Measurements from ENCODE around the gene RBM19.
"Not testable (repeated sequence)": the region's sequence is repeated elsewhere in the genome, so short reads cannot be mapped to it uniquely, and the experiment has no call there.

The RBM19 gene

DNA sequence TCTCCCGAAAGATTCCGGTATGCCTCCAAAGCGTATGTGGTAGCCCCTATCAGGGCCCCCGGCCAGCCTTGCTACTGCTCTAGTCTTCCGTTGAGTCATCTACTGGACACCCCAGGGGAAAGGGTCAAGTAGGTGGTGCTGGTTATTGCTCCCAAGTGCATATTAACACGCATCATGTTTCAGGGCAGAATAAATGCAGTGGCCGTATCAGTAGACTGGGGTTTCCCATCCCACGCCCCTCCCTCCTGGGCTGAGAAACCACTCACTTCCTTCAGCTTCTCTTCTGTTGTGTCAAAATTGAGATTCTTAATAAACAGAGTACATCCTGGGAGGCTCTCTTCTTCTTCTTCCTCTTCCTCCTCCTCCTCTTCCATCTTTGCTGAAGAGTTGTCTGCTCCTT is 39.3 kb downstream of the RBM19 start:
- DNase-seq: no peak

DNA sequence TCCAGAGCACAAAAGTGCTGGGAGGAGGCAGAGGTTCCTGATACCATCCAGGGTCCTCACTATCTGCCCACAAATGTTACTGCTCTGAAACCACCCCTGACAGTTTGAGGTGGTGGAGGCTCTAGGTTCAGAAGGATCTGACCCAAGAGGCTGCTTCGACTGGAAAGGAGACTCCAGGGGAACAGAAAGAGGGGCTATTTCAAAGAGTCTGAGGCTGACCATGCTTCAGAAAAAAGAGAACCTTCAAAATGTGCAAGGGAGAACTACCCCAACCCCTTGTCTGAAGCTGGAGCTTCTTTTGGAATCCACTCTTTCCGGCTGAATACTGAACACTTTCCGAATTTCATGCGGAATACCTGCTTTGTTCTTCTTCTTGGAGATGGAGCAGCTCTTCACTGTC is 41.8 kb downstream of the RBM19 start:
- DNase-seq: no peak

DNA sequence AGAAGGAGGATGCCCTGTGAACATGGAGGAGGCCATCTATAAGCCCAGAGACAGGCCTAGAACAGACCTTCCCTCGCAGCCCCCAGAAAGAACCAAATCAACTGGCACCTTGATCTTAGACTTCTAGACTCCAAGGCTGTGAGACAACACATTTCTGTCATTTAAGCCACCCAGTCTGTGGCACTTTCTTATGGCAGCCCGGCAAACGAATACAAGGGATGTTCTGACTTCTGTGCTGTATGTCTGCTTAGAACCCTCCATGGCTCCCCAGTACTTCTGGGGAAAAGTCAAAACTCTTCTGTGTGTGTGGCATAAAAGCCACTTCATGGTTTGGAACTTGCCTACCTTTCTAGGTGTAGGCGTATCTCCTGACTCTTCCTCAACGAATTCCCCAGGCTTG is 42.9 kb downstream of the RBM19 start:
- no peak for DNase-seq

DNA sequence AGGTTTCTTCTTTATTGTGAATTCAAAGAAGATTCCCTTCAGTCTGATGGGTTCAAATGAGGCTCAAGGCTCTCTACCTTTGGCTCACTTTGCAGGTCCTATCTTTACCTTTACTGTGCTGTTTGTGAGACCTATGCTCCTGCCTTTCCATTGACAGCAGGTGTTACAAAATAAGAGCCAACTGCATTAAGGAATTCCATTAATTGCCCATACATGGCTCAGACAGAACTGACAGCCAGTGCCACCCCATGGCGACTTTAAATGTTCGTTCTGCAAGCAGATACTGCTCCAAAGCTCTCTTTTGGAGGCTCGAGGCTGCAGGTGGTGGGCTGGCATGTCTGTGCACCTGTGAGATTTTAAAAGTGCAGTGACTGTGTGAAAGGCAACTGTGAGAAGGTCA is 44.7 kb downstream of the RBM19 start:
- DNase-seq: no peak

DNA sequence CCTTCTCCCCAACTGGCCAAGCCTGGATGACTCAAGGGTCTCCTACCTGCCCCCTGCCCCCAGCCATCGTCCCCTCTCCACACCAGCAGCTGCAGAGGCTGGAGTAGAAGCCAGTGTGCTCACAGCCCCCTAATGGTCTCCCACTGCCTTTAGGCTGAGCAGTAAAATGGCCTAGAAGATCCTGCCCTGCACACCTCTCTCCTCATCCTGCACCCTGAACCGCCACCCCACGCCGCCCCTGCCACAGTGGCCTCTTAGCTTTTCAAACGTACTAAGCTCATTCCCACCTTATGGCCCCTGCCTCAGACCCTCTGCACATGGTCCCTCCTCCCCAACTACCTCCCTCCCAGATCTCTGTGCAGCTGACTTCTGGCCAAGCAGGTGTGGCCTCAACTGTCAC is 46.3 kb downstream of the RBM19 start:
- DNase-seq: no peak

DNA sequence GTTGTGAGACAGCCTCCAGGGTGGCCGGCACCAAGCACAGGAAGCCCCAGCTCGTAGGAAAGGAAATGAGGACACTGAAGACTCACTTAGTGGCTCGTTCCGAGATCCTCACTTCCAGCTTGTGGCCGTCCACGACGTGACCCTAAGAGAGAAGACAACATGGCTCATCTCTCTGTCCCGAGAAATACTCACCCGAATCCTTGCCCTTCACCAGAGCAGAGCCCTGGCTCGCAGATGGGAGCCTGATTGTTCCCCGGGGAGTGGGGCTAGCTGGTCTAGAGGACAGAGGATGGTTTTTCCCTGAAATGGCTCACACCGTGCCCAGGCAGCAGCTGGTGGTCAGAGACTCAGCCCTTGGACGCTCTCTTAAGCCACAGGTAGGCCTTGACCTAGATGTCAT is 47.8 kb downstream of the RBM19 start:
- DNase-seq: no peak

DNA sequence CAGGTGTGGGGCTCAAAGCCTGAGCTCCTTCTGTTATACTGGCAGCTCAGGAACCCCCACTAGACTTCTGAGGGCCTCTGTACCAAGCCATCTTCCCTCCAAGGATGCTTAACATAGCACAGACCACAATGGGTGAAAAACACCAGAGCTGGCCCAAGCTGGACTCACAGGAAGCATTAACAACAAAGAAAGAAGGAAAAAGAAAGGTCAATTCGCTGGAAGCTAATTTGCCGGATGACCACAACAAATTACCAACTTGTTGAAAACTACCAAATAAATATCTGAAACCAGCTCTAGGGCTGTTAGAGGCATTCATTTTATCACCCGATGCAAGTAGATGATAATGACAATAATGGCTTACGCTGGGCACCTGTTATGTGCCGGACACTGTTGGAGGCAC is 48.7 kb downstream of the RBM19 start:
- DNase-seq: no peak

DNA sequence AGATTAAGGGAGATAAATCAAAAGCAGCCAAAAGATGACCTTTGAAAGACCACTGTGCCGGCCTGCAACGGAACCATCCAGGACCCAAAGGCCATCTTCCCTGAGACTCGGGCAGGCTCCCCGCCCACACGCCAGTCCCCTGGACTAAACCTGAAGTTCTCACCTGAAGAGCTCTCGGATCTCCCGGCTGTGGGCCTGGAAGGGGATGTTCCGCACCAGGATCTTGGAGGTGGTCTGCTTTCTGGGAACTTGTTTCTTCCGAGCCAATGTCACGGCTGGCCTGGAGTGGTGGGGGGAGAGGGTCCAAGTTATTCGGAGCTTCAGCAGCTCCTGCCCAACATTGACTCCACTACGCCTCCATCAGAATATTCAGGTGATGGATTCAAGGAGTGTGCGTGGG is 51.3 kb downstream of the RBM19 start:
- DNase-seq: no peak

DNA sequence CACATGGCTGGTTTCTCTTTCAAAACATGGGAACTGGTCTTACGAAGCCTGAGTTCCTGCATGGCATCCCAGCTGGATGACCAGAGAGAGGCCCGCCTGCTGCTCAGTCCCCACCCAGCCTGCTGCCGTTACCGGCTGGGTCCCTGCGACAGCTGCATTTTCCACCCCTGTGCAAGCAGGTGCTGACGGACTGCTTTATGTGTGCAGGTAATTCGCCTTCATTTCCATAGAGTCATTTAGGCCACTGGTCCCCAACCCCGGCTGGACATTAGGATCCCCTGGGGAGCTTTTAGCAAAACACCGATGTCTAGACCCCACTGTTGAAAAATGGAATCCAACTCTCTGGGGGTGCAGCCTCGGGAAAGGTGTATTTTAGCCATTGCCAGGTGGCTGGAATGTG is 51.9 kb downstream of the RBM19 start:
- no peak for DNase-seq

DNA sequence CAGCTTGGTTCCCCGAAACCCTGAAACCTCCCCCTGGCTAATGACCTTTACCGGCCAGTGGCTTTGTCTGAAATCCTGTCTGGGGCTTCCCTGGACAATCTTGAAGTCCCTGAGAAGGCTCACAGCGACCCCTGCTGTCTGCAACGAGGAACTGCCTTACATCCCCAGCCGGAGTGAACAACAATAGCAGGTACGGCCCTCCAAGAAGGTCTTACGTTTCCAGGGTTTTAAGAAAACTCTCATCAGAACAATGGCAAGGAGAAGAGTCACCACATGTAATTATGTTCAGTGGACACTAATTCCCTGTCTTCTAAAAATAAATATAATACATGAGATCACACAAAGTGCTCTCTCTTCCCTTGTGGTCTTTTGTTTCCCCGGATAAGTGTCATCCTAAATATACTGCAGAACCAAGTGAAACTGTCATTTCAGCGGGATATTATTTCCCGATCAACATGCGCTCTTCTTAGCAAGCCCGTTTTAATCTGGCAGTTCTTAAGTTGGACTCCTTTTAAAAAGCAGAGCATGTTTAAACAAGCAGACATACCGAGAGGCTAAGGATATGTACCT is 53.3 kb downstream of the RBM19 start:
- peak; percentile 54 for DNase-seq

DNA sequence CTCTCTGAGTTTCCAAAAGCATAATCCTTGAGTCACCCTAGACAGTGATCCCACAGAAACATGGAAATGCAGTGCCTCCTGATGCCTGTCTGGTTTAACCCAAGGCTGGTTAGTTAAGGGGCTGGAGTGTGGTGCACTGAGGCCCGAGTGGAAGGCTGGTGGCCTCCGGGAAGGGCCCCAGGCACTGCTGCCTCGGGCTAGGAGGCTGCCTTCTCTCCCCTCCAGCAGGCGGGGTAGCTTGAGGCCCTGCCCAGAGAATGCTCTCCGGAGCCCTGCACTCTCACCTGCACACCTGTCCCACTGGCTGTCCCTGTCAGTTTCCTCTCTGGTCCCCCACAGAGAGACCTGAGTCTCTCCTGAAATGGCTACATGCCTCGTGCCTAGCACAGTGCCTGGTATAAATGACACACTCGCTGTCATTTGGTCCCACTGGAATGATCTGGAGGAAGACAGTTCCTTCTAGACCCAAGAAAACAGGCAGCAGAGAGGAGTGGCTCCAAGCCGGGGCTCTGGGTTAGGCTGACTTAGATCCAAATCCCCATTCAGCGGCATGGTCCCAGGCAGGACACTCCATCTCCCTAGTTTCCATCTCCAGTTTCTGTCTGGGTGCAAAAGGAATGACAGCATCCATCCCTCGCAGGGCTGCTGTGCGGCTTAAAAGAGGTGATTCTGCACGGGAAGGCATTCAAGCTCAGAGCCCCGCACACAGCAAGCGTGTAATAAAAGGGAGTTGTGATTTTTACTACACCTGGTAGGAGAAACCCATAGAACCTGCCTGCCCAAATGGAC is 54.0 kb downstream of the RBM19 start:
- no peak for DNase-seq

DNA sequence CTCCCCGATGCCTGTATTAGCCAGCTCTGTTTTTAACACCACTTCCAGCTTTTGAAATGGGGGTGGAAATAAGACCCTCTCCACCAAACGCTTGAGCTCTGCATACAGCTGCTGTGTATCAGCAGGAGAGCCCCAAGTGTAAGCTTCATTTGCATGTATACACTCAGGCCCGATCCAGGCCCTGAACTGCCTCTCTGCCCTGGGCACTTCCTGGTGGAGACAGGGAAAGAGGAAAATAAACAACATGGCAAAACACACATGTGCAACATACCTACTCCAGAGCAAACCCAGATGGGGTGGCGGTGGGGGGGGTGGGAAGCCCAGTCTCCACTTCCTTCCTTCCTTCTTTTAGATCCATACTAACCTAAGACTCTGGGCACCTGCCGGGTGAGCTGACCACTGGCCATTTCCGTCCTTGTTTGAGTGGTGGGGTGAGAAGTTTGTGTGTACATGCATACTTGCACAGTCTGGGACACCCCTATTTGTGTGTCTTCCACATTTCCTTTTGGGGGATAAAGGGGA is 55.3 kb downstream of the RBM19 start:
- no peak for DNase-seq

DNA sequence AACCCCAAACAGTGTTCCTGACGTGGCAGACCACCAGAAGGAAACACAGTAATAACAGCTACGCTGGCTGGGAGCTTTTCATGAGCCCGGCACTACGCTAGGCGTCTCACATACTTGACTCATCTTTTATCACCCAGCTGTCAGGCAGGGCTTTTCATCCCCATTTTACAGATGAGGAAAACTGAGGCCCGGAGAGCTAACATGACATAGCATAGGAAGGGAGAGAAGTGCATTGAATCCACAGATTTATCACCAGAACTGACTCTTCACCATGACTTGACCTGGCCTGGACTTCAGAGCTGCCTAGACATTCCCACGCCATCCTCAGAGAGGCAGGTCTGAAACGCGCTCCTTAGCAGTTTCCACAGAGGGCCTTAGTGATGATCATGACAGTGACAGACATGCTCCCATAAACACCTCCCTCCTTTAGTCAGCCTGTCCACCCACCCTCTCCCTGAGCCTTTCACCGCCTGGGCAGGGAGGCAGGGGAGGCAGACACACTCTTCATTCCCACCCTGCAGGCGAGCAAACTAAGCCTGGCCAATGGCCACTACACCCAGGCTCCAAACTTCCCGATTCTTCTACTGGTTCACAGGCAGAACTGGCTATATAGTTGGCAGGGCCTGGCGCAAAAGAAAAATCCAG is 56.2 kb downstream of the RBM19 start:
- DNase-seq: no peak

DNA sequence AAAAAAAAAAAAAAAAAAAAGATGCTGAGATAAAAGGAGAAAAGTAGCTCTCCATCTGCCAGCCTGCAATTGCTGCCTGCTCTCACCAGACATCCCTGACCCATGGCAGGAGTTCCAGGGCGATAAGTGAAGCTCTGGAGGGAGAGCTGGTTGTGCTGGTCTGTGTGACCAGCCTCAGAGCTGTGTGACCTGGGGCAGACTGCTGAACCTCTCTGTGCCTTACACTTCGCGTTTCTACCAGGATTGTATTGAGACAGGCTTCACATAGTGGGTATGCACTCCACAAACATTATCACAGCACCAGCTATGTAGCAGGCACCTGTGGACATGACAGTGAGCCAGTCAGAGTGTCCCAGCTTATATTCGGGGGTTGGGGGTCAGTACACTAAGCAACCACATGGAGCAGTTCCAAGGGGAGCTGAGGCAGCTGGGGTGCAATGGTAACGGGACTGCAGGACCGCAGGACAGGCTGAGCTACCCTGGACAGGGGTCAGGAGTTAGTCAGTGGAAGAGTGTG is 57.5 kb downstream of the RBM19 start:
- DNase-seq: no peak

DNA sequence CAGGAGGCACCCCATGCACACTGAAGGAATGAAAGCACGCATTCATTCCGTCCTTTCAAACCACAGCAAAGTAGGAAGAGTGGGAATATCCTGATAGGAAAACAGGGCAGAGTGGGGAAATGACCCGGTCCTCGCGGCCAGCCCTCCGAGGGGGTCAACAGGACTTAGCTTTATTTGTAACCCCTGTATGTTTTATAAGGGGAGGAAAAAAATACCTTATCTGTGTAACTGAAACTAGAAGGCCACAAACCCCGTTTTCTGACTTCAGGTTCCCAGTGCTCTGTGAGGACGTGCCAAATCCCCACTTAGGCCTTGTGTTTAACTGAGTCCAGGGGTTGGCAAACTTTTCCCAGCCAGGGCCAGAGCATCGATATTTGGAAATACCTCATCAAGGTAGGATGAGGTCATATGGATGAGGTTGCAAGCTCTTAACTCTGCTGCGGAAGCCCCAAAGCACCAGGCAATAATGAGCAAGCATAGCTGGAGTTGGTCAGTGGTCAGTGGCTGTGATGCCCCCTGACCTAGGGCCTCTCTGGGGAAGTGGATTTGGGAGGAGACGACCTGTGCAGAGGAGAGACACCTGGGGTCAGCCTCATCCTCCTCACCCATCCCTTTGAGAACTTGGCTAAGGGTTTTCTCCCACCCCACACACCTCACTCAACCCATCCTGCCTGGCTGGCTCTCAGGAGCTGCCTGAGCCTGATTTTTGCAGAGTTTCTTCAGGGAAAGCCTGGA is 58.5 kb downstream of the RBM19 start:
- no peak for DNase-seq

DNA sequence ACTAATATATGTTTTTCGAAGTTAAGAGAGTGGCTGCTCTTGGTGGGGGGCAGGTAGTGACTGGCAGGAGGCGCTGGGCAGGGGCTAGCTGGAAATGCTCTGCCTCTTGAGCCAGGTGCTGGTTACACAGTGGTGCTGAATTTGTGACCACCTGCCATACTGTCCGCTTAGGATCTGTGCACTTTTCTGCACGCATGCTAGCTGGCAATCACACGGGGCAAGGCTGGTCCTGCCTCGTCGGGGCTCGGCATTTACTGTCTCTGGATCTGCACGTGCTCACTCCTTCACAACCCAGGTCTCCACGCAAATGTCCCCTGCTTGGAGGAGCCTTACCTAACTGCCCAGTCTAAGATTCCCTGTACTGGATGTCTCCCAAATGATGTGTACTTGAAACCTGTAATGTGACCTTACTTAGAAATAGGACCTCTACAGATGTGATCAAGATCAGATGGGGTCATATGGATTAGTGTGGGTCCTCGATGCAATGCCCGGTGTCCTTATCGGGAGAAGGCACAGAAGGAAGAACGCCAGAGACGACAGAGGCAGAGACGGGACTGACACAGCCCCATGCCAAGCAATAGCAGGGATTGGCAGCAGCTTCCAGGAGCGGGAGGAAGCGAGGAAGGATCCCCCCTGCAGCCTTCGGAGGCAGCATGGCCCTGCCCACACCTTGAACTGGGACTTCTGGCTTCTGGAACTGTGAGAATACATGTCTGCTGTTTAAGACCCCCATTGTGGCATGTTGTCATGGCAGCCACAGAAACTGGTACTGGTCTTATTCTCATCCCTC is 59.5 kb downstream of the RBM19 start:
- no peak for DNase-seq

DNA sequence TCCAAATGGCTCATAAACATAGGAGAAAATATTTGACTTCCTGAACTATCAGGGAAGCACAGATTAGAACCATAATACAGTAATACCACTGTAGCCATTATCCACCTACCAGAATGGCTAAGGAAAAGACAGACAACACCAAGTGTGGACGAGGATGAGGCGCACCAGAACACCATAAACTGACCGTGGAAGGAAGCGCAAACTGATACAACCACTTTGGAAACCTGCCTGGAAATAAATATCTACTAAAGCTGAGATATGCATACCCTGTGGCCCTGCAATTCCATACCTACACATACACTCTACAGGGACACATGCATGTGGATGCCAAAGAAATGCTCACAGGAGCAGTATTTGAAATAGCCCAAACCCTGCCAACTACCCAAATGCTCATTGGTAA is 60.3 kb downstream of the RBM19 start:
- DNase-seq: no peak

DNA sequence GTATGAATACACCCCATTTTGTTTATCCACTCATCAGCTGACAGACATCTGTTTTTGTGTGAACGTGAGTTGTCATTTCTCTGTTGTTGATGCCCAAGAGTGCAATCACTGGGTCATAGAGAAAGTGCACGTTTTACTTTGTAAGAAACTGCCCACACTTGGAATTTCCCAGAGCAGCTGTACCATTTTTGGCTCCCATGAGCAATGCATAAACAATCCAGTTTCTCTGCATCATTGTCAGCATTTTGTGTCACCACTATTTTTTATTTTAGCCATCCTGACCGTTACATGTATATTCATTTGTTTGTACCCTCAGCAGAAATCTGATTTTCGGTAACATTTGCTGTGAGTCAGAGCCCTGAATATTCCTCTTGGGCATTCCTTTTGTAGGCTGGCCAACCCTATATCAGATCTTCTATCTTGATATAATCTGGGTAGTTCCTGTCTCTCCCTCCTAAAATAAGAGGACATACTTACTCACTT is 62.7 kb downstream of the RBM19 start:
- DNase-seq: no peak

DNA sequence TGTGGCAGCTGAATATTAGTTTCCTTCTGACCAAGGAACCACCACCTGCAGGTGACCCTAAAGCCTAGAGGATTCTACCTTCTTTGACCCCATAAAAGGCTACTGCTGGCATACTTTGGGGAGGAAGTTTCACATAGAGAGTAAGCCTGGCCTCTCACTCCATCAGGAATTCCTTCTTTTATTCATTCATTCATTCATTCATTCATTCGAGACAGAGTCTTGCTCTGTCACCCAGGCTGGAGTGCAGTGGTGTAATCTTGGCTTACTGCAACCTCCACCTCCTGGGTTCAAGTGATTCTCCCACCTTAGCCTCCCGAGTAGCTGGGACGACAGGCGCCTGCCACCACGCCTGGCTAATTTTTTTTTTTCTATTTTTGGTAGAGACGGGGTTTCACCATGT is 64.8 kb downstream of the RBM19 start:
- DNase-seq: not testable (repeated sequence)

DNA sequence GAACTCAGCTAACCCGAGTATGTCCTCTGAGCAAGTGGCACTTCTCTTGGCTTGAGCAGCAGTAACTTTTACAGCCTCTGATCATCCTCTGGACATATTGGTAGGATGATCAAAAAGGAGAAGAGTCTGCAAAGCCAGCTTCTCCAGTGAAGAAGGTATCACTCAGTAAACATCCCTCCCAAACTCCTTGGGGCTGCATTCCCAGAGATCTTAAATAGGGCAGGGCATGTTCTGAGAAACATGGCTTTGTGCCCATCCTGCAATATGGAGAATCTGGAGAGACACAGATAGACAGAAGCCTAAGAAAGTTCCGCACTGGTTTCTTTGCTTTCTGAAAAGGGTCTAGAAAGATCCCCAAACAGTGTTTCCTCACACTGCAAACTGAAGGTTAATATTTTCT is 65.4 kb downstream of the RBM19 start:
- no peak for DNase-seq

DNA sequence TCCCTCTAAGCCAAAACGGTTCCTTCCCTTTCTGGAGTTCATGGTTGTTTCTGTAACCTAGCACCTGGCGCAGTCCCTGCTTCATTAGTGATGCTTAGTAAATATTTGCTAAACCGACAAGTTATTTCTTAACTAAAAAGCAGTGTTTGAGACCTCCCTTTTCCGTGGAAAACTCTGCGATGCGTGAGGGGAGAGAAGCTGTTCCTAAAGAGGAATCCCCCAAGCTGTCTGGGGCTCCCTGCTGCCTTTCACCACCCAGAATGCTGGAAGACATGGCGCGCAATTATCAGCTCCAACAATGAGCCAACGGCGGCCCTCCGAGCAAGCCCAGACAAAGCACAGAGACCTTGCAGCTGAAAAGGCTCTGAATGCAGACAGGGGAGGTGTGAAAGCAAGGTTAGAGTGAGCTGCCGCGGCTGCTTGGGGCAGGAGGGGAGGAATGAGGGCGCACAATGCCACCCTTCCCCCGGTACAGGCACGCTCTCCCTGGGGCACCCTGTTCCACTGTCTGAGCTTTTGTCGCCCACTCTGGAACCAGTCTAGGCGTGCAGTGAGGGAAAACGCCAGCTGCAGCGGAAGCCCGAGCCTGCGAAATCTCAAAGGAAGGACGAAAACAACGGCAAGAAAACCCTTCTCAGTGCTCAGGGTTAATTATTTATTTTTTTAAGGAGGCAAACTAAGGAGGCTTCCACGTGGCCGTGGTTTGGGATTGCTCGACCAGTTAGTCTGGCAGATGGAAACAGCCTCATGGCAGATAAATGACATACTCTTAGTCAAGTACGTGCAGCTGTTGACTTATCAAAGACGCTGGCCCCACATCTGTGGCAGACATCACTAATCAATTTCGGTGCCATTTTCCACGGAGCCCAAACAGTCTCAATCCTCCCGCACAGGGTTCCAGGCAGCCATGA is 66.3 kb downstream of the RBM19 start:
- DNase-seq: no peak
